ENCODE data around the gene PRSS36.
A peak's percentile ranks its signal among the peaks of the same experiment; 100 is the strongest.

PRSS36 gene

DNA sequence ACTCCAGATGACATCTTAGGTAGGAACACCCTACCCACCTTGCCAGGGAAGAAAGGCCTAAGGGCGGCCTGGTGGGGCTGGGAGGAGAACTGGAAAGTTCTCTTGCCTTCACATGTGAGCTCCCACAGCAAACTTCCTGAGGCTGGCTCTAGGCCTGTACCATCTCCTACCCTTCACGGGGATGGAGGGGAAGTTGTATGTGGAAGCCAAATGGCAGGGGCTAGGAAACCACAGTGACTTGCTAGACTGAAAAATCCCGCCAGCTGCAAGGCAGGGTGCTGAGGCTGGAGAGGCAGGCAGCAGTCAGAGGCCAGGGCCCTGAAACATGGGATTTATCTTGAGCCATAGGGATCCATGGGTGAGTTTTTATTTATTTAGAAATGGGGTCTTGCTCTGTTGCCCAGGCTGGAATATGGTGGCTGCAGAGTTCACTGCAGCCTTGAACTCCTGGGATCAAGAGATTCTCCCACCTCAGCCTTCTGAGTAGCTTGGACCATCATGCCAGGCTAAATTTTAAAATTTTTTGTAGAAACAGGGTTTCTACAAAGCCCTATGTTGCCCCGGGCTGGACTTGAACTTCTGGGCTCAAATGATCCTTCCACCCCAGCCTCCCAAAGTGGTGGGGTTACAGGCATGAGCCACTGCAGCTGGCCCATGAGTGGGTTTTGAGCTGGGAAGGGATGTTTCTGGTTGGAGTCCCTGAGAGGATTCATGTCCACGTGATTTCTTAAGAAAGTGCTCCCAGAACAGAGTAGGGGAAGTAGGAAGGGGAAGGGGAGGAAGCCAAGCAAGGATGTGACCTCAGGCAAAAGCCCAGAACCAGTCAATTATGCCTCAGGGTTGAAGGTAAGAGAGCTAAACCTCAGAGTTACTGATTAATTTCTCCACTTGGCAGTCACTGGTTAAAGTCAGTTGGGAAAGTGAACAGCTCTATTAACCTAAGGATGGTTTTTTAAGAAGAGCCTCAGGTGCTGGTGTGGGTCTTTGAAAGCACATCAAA lies 36.4 kb downstream of the PRSS36 start:
- H3K27ac ChIP-seq (ENCODE audit: low read depth, low read length) = peak overlapping the region; percentile 68
- H3K9me3 ChIP-seq (ENCODE audit: low read length) = no peaks in the 10 kb centered on the region
- H3K4me3 ChIP-seq (ENCODE audit: low read depth in 1 of 2, low read length in 2 of 2) = no peak overlapping the region
- peaks cover 36% of the 10 kb centered on the region for H3K36me3 ChIP-seq (ENCODE audit: insufficient read depth, low read length)
- H3K4me1 ChIP-seq (ENCODE audit: insufficient read depth, low read length) = peaks cover 26% of the 10 kb centered on the region
- no peak overlapping the region for H3K9ac ChIP-seq (ENCODE audit: low read length)
- no peaks in the 10 kb centered on the region for H3K27me3 ChIP-seq (ENCODE audit: control insufficient read depth in 1 of 2, insufficient read depth in 2 of 2, low read length in 2 of 2)

- no peak overlapping the region for H3K27ac ChIP-seq (ENCODE audit: low read depth, low read length)
- H3K4me1 ChIP-seq (ENCODE audit: insufficient read depth, low read length) = peaks cover 23% of the 10 kb centered on the region
- H3K4me3 ChIP-seq (ENCODE audit: low read depth in 1 of 2, low read length in 2 of 2) = no peak overlapping the region
- H3K9me3 ChIP-seq (ENCODE audit: low read length) = no peaks in the 10 kb centered on the region
- H3K36me3 ChIP-seq (ENCODE audit: insufficient read depth, low read length) = peaks cover 36% of the 10 kb centered on the region
- H3K9ac ChIP-seq (ENCODE audit: low read length) = no peak overlapping the region
- H3K27me3 ChIP-seq (ENCODE audit: control insufficient read depth in 1 of 2, insufficient read depth in 2 of 2, low read length in 2 of 2) = no peaks in the 10 kb centered on the region
Observed at GRCh38 chr16:31112711-31113110, 37.2 kb downstream of the PRSS36 start.

DNA sequence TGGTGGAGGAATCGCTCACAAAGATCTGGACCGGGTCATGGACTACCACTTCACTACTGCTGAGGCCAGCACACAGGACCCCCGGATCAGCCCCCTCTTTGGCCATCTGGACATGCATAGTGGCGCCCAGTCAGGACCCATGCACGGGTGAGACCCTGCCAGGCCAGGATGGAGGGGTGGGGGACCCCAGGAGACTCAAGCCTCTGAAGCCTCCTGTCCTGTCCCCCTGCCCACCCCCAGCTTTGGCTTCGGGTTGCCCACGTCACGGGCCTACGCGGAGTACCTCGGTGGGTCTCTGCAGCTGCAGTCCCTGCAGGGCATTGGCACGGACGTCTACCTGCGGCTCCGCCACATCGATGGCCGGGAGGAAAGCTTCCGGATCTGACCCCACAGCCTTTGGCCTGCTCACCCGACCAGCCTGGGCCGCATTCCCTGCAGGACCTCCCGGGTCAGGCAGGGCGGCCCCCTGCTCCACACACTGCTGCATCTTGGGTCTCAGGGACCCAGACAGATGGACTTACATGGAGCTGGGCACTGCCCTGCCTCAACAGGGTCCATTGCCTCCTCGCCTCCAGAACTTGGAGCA lies 37.9 kb downstream of the PRSS36 start:
- no peak overlapping the region for H3K9ac ChIP-seq (ENCODE audit: low read length)
- no peak overlapping the region for H3K27ac ChIP-seq (ENCODE audit: low read depth, low read length)
- H3K4me1 ChIP-seq (ENCODE audit: insufficient read depth, low read length) = peaks cover 23% of the 10 kb centered on the region
- H3K27me3 ChIP-seq (ENCODE audit: control insufficient read depth in 1 of 2, insufficient read depth in 2 of 2, low read length in 2 of 2) = no peaks in the 10 kb centered on the region
- peaks cover 36% of the 10 kb centered on the region for H3K36me3 ChIP-seq (ENCODE audit: insufficient read depth, low read length)
- H3K9me3 ChIP-seq (ENCODE audit: low read length) = no peaks in the 10 kb centered on the region
- H3K4me3 ChIP-seq (ENCODE audit: low read depth in 1 of 2, low read length in 2 of 2) = no peak overlapping the region

DNA sequence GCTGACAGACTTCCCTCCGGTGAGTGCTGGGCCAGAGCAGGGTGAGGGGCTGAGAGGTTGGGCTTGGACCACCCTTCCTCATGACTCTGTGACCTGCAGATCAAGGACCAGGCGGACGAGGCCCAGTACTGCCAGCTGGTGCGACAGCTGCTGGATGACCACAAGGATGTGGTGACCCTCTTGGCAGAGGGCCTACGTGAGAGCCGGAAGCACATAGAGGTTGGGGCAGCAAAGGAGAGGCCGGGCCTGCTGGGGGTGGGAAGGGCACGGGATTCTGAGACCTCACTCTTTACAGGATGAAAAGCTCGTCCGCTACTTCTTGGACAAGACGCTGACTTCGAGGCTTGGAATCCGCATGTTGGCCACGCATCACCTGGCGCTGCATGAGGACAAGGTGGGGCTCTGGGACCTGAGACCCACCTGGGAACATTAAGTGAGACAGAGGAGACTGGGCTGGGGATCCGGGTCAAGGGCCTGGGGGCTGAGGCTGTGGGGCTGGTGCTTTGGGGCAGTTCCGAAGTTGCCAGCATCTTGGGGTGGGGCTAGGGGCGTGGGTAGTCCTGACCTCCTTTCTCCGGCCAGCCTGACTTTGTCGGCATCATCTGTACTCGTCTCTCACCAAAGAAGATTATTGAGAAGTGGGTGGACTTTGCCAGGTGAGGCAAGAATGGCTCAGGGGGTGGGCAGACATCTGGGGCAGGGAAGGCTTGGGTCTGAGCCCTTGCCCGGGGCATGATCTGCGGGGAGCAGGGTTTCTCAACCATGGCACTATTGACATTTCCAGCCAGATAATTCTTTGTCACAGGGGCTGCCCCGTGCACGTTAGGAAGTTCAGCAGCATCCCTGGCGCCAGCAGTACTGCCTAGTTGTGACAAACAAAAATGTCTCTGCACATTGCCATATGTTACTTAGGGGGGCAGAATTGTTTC lies 39.5 kb downstream of the PRSS36 start:
- Histone ChIP-seq H3K36me3 (ENCODE audit: insufficient read depth, low read length) (peaks cover 36% of the 10 kb centered on the region), H3K27me3 (ENCODE audit: control insufficient read depth in 1 of 2, insufficient read depth in 2 of 2, low read length in 2 of 2) (no peaks in the 10 kb centered on the region), H3K9me3 (ENCODE audit: low read length) (no peaks in the 10 kb centered on the region), H3K4me1 (ENCODE audit: insufficient read depth, low read length) (peaks cover 23% of the 10 kb centered on the region), H3K9ac (ENCODE audit: low read length) (no peak overlapping the region), H3K4me3 (ENCODE audit: low read depth in 1 of 2, low read length in 2 of 2) (no peak overlapping the region), H3K27ac (ENCODE audit: low read depth, low read length) (no peak overlapping the region)

DNA sequence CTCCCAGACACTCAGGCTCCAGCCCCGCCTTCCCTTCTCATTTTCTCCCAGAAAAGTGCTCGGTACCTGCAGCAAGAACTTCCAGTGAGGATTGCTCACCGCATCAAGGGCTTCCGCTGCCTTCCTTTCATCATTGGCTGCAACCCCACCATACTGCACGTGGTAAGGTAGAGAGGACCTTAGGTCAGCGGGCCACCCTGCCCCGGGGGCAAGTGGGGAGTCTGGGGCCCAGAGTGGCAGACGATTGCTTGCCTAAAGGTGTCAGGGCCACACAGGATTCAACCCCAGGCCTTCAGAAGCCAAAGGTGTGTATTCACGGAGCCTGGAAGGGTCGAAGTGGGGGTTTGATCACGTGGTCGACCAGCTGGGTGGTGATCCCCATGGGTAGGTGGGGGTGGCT lies 40.2 kb downstream of the PRSS36 start:
- H3K4me3 ChIP-seq (ENCODE audit: low read depth in 1 of 2, low read length in 2 of 2) = no peak overlapping the region
- H3K9ac ChIP-seq (ENCODE audit: low read length) = no peak overlapping the region
- H3K4me1 ChIP-seq (ENCODE audit: insufficient read depth, low read length) = peaks cover 23% of the 10 kb centered on the region
- H3K27me3 ChIP-seq (ENCODE audit: control insufficient read depth in 1 of 2, insufficient read depth in 2 of 2, low read length in 2 of 2) = no peaks in the 10 kb centered on the region
- peaks cover 36% of the 10 kb centered on the region for H3K36me3 ChIP-seq (ENCODE audit: insufficient read depth, low read length)
- H3K27ac ChIP-seq (ENCODE audit: low read depth, low read length) = no peak overlapping the region
- no peaks in the 10 kb centered on the region for H3K9me3 ChIP-seq (ENCODE audit: low read length)

DNA sequence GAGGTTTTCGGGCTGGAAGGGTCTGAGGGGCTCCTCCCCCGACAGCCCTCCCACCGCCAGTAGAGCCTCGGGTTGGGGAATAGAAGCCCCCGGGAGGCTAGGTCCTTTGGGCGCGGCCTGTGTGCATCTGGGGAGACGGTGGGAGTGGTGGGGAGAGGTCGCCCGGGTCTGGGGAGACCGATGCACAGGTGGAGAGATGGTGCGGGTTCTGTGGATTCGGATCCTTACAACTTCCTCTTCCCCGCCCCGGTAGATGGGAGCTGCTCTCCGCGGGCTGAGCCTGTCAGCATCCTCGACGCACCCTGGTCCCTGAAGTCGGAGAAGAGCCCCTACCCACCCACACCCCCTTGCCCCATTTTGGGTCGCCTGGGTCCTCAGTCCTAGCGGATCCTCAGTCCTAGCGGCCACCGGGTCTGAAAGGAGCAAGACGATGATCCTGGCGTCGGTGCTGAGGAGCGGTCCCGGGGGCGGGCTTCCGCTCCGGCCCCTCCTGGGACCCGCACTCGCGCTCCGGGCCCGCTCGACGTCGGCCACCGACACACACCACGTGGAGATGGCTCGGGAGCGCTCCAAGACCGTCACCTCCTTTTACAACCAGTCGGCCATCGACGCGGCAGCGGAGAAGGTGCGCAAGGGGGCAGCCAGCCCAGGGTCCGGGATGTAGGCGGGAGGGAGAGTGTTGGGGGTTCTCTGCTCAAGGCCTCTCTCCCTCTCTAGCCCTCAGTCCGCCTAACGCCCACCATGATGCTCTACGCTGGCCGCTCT lies 40.9 kb downstream of the PRSS36 start:
- H3K4me3 ChIP-seq (ENCODE audit: low read depth in 1 of 2, low read length in 2 of 2) = peak overlapping the region; percentile 72 to 100
- H3K27ac ChIP-seq (ENCODE audit: low read depth, low read length) = peak overlapping the region; percentile 94
- H3K9ac ChIP-seq (ENCODE audit: low read length) = peak overlapping the region; percentile 44
- H3K36me3 ChIP-seq (ENCODE audit: insufficient read depth, low read length) = peaks cover 36% of the 10 kb centered on the region
- no peaks in the 10 kb centered on the region for H3K27me3 ChIP-seq (ENCODE audit: control insufficient read depth in 1 of 2, insufficient read depth in 2 of 2, low read length in 2 of 2)
- H3K9me3 ChIP-seq (ENCODE audit: low read length) = no peaks in the 10 kb centered on the region
- H3K4me1 ChIP-seq (ENCODE audit: insufficient read depth, low read length) = peaks cover 22% of the 10 kb centered on the region

GRCh38 chr16:31108035-31108793 lies 41.7 kb downstream of the PRSS36 start, which contains the start of gene BCKDK:
TSS of gene BCKDK (plus strand) at chr16:31108386. CDS start at chr16:31109224, 838 bp downstream.
- Histone ChIP-seq H3K27ac (ENCODE audit: low read depth, low read length) (peak within 1 kb of the TSS; percentile 94), H3K27me3 (ENCODE audit: control insufficient read depth in 1 of 2, insufficient read depth in 2 of 2, low read length in 2 of 2) (no peaks in the 10 kb centered on the region), H3K36me3 (ENCODE audit: insufficient read depth, low read length) (peaks cover 36% of the 10 kb centered on the region), H3K9me3 (ENCODE audit: low read length) (no peaks in the 10 kb centered on the region), H3K4me1 (ENCODE audit: insufficient read depth, low read length) (peaks cover 15% of the 10 kb centered on the region), H3K4me3 (ENCODE audit: low read depth in 1 of 2, low read length in 2 of 2) (peak within 1 kb of the TSS; percentile 72 to 100), H3K9ac (ENCODE audit: low read length) (peak within 1 kb of the TSS; percentile 44)

DNA sequence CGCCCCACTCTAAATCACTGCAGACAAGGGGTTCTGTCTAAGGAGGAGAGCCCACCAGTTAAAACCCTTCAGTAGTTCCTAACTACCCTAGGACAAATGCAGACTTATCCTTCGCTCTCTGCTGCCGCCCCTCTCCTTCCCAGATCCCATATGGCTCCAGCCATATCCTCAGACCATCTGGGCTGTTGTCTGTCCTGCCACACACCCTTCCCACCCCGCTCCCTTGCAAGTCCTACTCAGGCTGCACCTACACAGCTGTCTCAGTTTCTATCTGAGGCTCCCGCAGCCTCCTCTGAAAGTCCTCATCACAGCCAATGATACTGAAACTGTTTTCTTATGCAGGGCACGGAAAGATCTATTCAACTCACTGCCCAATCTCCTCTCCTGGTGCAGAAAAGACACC lies 42.4 kb downstream of the PRSS36 start:
- Histone ChIP-seq H3K36me3 (ENCODE audit: insufficient read depth, low read length) (peaks cover 31% of the 10 kb centered on the region), H3K4me1 (ENCODE audit: insufficient read depth, low read length) (peaks cover 15% of the 10 kb centered on the region), H3K4me3 (ENCODE audit: low read depth in 1 of 2, low read length in 2 of 2) (peak overlapping the region in 1 of 2 donors; percentile 72), H3K9ac (ENCODE audit: low read length) (no peak overlapping the region), H3K9me3 (ENCODE audit: low read length) (no peaks in the 10 kb centered on the region), H3K27ac (ENCODE audit: low read depth, low read length) (no peak overlapping the region), H3K27me3 (ENCODE audit: control insufficient read depth in 1 of 2, insufficient read depth in 2 of 2, low read length in 2 of 2) (no peaks in the 10 kb centered on the region)

DNA sequence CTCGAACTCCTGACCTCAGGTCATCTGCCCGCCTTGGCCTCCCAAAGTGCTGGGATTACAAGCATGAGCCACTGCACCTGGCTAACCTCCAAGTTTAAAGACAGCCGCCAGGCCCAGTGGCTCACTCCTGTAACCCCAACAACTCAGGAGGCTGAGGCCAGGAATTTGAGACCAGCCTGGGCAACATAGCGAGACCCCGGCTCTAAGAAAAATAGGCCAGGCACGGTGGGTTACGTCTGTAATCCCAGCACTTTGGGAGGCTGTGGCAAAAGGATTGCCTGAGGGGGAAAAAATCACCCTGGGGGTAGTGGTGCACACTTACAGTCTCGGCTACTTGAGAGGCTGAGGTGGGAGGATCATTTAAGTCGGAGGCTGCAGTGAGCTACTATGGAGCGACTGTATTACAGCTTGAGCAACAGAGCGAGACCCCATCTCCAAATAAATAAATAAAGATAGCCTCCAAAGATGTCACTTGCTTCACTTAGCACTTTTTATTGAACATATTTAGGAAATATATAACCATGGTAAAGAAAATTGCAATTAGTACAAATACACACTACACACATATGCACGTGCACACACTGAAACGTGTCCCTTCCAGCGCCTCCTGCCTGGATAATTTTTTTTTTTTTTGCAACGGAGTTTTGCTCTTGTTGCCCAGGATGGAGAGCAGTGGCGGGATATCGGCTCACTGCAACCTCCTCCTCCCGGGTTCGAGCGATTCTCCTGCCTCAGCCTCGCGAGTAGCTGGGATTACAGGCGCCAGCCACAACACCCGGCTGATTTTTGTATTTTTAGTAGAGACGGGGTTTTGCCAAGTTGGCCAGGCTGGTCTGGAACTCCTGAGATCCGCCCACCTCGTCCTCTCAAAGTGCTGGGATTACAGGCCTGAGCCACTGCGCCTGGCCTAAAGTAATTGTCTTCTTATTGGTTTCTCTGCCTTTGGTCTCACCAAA lies 43.1 kb downstream of the PRSS36 start:
- Histone ChIP-seq H3K36me3 (ENCODE audit: insufficient read depth, low read length) (peaks cover 24% of the 10 kb centered on the region), H3K9me3 (ENCODE audit: low read length) (no peaks in the 10 kb centered on the region), H3K4me3 (ENCODE audit: low read depth in 1 of 2, low read length in 2 of 2) (no peak overlapping the region), H3K9ac (ENCODE audit: low read length) (no peak overlapping the region), H3K27ac (ENCODE audit: low read depth, low read length) (no peak overlapping the region), H3K4me1 (ENCODE audit: insufficient read depth, low read length) (peaks cover 15% of the 10 kb centered on the region), H3K27me3 (ENCODE audit: control insufficient read depth in 1 of 2, insufficient read depth in 2 of 2, low read length in 2 of 2) (no peaks in the 10 kb centered on the region)
